NCI-H69 (cell line): Measurements from ENCODE around the gene ZNF3.

Experiments used
- DNase-seq: peaks from one replicate; lab custom pipeline; 2025; lab: John Stamatoyannopoulos, UW

The ZNF3 gene

DNA sequence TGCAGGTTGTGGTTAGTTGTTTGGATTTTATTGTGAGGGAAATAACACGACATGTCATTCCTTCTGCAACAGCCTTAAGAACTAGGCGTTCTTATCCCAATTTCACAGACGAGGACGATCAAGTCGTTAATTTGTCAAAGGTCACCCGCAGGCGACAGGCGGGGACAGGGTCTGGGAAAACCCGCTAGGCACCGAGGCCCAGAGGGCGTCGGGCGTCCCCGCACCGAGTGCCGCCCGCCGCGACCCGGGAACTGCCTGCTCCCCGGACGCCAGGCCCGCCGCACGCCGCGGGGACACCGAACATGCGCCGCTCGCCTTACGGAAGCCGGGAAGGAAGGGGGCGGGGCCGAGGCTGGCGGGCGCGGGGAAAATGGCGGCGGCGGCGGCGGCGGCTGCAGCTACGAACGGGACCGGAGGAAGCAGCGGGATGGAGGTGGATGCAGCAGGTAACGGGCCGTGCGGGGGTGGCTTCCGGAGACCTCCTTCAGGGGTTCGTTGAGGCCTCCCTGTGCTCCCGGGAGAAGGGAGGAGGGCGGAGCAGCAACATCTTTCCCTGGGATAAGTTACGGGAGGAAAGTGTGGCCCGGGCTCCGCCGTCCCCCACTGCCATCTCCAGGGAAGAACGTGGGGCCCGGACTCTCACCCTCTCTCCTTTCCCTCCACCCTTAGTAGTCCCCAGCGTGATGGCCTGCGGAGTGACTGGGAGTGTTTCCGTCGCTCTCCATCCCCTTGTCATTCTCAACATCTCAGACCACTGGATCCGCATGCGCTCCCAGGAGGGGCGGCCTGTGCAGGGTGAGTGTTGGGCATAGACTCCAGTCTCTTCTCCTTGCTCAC is 7.3 kb upstream of the ZNF3 start, which contains the start of gene COPS6:
Gene COPS6 (plus strand): TSS at position 349 of the 837 bp plus-strand sequence. CDS start 22 bp downstream, at position 371.
- DNase-seq = peak; percentile 92

DNA sequence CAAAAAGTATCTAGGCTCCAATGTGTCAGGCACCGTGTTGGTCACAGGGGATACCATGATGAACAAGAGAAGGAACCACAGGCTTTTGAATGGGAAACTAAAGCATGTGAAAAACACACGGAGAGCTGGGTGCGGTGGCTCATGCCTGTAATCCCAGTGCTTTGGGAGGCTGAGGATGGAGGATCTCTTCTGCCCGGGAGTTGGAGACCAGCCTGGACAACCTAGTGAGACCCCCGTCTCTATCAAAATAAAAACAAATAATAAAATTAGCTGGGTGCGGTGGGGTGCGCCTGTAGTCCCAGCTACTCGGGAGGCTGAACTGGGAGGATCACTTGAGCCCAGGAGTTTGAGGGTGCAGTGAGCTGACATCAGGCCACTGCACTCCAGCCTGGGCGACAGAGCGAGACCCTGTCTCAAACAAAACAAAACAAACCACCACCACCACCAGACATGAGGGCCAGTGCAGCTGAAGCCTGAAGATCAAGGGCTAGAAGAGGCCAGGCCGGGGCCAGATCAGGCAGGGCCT is 6.6 kb upstream of the ZNF3 start:
- DNase-seq = no peak

- no peak for DNase-seq
Observed at GRCh38 chr7:100087055-100087750, 5.7 kb upstream of the ZNF3 start.

- peak; percentile 34 for DNase-seq
Observed at GRCh38 chr7:100085515-100085914, 4.0 kb upstream of the ZNF3 start.

DNA sequence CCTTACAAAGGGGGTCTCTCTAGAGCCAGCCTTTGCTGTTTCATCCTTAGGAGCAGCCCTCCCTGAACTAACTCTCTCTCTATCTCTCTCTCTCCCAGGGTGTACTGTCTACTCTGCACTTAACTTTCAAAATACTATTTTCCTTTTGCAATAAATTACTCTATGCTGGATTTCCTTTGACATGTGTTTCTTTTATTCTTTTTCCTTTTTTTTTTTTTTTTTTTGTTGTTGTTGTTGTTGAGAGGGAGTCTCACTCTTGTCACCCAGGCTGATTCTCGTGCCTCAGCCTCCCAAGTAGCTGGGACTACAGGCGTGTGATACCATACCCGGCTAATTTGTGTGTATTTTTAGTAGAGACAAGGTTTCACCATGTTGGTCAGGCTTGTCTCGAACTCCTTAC is 1.5 kb upstream of the ZNF3 start:
- DNase-seq = no peak

DNA sequence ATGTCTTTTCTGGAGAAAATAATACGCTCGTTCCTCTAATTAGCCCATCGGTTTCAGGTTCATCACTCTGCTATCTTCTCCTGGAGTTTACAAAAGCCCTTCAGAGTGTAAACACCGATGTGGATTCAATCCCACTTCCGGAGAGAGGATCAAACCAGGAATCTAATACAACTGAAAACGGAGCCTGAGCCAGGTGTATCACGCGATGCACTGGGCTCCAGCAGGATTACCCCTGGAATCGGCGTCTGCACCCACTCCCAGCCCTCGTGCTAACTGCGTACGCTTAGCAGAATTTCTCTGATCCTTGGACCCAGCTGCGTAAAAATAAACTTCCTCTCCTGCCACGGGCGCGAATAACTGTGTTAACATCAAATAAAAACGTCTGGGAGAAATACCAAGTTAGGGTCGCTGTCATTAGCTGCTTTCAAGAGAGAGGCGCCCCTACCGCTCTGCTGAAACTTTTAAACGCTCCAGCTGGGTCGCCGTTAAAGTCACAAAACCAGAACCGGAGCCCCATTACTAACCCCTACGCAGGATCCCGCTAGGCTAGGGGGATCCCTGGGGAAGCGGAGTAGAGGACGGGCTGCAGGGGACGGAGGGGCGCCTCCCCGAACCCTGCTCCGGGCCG is 502 bp downstream of the ZNF3 start:
- peak; percentile 56 for DNase-seq

DNA sequence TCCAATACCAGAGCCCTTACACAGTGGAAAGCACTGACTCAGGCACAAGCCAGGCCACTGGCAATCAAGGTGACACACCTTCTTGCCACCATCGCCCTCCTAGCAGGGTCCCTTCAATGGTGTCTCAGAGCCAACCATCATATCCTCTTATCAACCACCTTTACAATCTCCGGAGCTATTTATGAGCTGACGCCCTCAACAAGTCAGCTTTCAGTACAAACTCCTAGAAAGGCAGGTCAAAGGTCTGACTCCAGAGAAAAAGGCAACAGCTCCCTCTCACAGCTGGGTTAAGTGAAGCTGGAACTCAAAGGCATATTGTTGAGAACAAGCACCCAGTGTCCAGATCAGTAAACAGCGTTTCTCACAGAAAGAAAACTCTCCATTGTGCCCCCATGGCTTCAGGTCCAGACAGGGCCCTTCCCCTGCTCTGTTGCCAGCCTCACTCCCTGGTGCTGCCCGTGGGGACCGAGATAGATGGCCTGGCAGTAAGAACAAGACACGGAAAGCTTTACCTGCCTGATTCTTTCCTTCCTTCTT is 2.4 kb downstream of the ZNF3 start:
- DNase-seq = no peak

GRCh38 chr7:100077205-100077604 is 4.3 kb downstream of the ZNF3 start:
- DNase-seq = no peak

GRCh38 chr7:100075418-100075817 is 6.1 kb downstream of the ZNF3 start:
- no peak for DNase-seq

- DNase-seq = no peak
Observed at GRCh38 chr7:100074841-100075240, 6.7 kb downstream of the ZNF3 start.

- DNase-seq = no peak
Observed at GRCh38 chr7:100072462-100072861, 9.1 kb downstream of the ZNF3 start.

- no peak for DNase-seq
Observed at GRCh38 chr7:100071018-100071723, 10.4 kb downstream of the ZNF3 start.

GRCh38 chr7:100069991-100070390 is 11.5 kb downstream of the ZNF3 start:
- no peak for DNase-seq

- no peak for DNase-seq
Observed at GRCh38 chr7:100066953-100067352, 14.6 kb downstream of the ZNF3 start.

DNA sequence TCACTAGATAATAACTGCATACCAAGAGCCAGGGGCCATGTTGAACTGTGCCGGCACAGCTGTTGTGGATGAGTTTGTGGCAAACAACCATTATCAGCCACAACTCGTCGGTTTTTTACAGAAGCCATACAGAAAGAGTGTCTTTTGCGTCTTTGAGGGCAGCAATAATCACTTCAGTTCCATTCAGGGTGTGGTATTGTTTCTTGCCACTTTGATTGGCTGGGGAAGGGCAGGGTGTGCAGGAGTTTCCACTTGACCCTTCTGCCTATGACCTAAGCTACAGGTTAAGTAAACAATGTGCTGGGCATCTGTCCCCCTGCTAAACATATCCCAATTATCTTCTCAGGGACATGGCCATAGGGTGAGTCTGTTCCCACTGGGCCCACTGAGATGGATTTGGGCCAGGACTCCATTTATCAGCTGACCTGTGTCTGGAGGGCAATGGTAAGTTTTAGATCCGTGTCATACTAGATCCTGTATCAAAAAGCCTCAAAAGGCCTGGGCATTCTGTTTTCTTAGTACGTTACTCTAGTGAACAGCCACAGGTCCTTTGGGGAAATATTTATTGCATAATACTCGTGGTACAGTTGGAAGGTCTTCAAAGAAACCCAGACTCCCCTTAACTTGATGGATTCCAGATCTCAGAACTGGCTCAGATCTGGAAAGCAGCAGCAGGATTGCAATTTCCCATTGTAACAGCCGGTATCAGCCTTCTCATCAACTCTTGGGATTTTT is 15.9 kb downstream of the ZNF3 start:
- no peak for DNase-seq

- DNase-seq = no peak
Observed at GRCh38 chr7:100064162-100064561, 17.4 kb downstream of the ZNF3 start.

DNA sequence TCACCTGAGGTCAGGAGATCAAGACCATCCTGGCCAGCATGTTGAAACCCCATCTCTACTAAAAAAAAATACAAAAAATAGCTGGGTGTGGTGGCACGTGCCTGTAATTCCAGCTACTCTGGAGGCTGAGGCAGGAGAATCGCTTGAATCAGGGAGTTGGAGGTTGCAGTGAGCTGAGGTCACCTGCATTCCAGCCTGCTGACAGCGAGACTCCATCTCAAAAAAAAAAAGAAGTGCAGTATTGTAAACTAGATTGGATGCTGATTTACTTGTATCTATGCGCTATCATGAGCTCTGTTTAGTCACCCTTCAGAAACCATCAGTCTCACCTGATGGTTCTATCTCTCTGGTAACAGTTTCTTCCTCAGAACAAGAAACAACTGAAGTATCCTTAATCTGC is 18.1 kb downstream of the ZNF3 start:
- DNase-seq = no peak

DNA sequence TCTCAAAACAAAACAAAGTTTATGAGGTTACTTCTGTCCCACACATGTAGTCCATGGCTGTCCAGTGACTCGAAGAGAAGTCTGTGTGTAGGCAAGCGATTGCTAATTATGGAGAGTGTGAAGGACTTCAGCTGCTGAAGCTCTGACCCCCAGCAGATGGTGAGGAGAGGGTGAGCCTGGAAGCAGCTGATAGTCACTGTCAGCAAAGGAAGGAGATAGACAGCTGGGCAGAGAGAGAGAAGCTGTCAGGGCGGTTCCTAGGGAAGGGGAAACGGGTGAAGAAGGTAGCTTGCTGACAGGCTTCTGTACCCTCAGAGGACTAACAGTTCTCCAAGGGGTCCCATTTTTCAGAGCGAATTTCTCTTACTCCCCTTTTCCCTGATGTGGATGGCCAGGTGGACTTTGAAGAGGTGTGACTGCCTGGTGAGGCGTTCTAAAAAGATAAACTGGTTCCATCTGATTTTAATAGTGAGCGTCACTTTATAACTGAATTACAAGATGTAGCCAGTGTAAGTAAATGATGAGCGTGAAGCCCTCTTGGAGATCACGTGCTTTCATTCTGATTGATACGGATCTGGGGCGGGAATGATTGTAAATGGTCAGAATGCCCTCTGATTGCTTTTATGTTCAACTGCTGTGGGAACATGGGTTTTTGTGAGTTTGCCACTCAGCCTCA is 19.9 kb downstream of the ZNF3 start:
- no peak for DNase-seq

DNA sequence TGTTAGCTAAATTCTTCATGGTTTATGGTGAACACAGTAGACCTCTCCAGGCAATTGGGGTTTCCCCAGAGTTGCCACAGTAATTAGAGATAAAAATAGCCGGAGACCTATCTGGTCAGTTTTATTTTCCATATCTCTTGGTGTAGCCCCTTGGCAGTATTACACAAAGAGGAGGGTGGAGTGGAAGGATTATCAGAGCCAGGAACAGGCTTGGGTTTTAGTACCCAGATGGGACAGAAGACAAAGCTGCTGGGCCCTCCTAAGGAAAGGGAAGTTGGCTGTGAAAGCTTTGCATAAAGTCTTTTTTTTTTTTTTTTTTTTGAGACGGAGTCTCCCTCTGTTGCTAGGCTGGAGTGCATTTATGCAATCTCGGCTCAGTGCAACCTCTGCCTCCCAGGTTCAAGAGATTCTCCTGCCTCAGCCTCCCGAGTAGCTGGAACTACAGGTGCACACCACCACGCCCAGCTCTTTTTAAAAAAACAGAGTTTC is 22.2 kb downstream of the ZNF3 start:
- no peak for DNase-seq

GRCh38 chr7:100057006-100057405 is 24.5 kb downstream of the ZNF3 start:
- DNase-seq = no peak
